ENCODE measurements around the gene CDH6.

CDH6 gene

DNA sequence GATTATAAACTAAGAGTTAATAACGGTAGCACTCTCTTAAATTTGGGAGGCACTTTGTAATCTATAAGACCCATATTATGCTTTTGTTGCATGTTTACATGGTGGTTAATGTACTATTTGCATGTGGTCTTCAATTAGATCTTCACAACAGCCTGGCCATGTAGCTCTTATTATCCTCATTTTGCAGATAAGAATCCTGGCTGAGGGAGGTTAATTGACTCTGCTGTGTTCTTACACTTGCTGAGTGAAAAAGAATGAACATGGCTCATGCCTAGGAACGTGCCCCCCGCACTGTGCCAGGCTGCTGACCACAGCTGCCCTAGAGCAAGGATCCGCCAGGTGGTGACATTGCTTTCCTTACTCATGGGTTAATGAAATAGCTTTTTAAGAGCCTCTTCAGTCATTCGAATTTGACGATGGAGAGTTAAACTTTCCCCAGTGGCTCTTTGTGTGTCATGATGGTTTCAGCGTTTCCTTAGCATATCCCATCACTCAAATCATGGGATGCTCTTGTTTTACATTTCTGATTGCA lies 97.9 kb downstream of the CDH6 start:
- Histone ChIP-seq H3K4me3 (no peak overlapping the region), H3K36me3 (ENCODE audit: insufficient read depth, low read length) (no peaks in the 10 kb centered on the region), H3K27ac (no peak overlapping the region), H3K9me3 (ENCODE audit: low read depth, low read length) (no peaks in the 10 kb centered on the region), H3K9ac (ENCODE audit: insufficient read length) (no peak overlapping the region)
- DNase-seq (ENCODE audit: low read depth, low spot score): no peak
- TF ChIP-seq FOXP2 (optimal IDR thresholded peaks at IDR 0.05; ENCODE audit: control extremely low read depth, extremely low read length, insufficient read depth) (no peak), EZH2 (IDR thresholded peaks at IDR 0.05) (no peak), POLR2AphosphoS5 (IDR thresholded peaks at IDR 0.05; ENCODE audit: borderline replicate concordance, low read depth, low read length) (no peak)

DNA sequence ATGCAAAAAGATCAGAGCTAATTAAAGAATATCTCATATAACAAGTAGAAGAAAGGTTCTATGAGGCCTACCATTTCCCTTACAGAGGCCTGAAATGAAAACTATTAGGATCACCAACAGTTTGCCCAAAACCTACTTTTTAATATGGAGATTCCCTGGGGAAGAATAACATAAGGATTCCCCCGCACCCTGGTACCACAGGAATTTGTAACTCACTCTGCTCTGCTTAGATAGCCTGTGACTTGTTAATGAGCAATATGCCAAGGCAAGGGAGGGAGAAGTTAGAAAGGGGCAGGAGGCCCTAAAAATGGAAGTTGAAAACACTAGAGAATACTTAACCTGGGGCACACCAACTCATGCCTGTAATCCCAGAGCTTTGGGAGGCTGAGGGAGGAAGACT lies 107.0 kb downstream of the CDH6 start:
- no peak for DNase-seq (ENCODE audit: low read depth, low spot score)
- Histone ChIP-seq H3K36me3 (ENCODE audit: insufficient read depth, low read length) (no peaks in the 10 kb centered on the region), H3K27ac (0 out of 2 replicates have a peak overlapping the region, but pooled peaks have one; percentile 3), H3K9me3 (ENCODE audit: low read depth, low read length) (no peaks in the 10 kb centered on the region), H3K9ac (ENCODE audit: insufficient read length) (no peak overlapping the region), H3K4me3 (no peak overlapping the region)
- TF ChIP-seq POLR2AphosphoS5 (IDR thresholded peaks at IDR 0.05; ENCODE audit: borderline replicate concordance, low read depth, low read length): no peak

DNA sequence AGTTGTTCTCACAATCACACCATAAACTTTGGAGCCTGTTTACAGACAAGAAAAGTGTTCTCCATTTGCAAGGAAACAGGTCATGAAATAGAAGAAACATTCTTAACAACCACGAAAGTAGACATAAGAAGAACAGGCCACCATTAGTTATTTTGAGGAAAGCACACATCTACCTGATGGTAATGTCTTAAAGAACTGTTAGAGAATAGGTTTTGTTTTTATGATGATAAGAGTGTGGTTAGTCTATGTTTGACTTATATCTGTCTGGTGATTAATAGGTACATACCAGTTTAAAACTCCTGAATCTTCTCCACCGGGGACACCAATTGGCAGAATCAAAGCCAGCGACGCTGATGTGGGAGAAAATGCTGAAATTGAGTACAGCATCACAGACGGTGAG lies 108.3 kb downstream of the CDH6 start:
- no peak overlapping the region for H3K4me3 ChIP-seq
- TF ChIP-seq EZH2 (IDR thresholded peaks at IDR 0.05) (no peak), FOXP2 (optimal IDR thresholded peaks at IDR 0.05; ENCODE audit: control extremely low read depth, extremely low read length, insufficient read depth) (no peak), POLR2AphosphoS5 (IDR thresholded peaks at IDR 0.05; ENCODE audit: borderline replicate concordance, low read depth, low read length) (no peak)
- no peak overlapping the region for H3K27ac ChIP-seq
- H3K9me3 ChIP-seq (ENCODE audit: low read depth, low read length): no peaks in the 10 kb centered on the region
- DNase-seq (ENCODE audit: low read depth, low spot score): no peak
- no peak overlapping the region for H3K9ac ChIP-seq (ENCODE audit: insufficient read length)
- no peaks in the 10 kb centered on the region for H3K36me3 ChIP-seq (ENCODE audit: insufficient read depth, low read length)

DNA sequence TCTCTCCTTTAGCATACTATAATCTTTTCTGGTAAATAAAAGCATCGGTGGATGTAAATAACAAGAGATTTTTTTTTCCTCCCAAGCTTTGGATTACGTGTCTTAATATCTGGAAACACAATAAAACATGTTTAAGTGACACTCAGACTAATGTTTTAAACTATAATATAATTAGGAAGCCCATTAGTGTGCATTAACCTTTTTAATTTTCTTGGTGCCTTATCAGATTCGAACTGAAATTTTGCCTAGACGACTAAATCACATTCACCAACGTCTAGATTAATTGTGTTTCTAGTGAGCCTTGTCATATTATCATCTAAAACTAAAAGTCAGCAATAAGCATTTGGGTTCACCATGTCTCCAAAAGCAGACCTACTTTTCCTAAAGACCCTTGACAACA lies 110.2 kb downstream of the CDH6 start:
- Histone ChIP-seq H3K36me3 (ENCODE audit: insufficient read depth, low read length) (no peaks in the 10 kb centered on the region), H3K9me3 (ENCODE audit: low read depth, low read length) (no peaks in the 10 kb centered on the region), H3K9ac (ENCODE audit: insufficient read length) (no peak overlapping the region), H3K4me3 (no peak overlapping the region), H3K27ac (no peak overlapping the region)
- DNase-seq (ENCODE audit: low read depth, low spot score): no peak
- TF ChIP-seq FOXP2 (optimal IDR thresholded peaks at IDR 0.05; ENCODE audit: control extremely low read depth, extremely low read length, insufficient read depth): no peak
- TF ChIP-seq POLR2AphosphoS5 (IDR thresholded peaks at IDR 0.05; ENCODE audit: borderline replicate concordance, low read depth, low read length): no peak
- TF ChIP-seq EZH2 (IDR thresholded peaks at IDR 0.05): no peak

DNA sequence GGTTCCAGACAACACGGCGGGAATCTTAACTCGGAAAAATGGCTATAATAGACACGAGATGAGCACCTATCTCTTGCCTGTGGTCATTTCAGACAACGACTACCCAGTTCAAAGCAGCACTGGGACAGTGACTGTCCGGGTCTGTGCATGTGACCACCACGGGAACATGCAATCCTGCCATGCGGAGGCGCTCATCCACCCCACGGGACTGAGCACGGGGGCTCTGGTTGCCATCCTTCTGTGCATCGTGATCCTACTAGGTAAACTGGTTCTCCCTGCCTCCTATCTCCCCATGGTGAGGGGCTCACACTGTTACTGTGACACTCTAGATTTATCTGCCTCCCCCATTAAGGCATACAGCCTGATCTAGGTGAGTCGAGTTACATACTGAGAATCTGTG lies 124.2 kb downstream of the CDH6 start:
- no peak for DNase-seq (ENCODE audit: low read depth, low spot score)
- TF ChIP-seq EZH2 (IDR thresholded peaks at IDR 0.05) (no peak), POLR2AphosphoS5 (IDR thresholded peaks at IDR 0.05; ENCODE audit: borderline replicate concordance, low read depth, low read length) (no peak), FOXP2 (optimal IDR thresholded peaks at IDR 0.05; ENCODE audit: control extremely low read depth, extremely low read length, insufficient read depth) (no peak)
- H3K9me3 ChIP-seq (ENCODE audit: low read depth, low read length): no peaks in the 10 kb centered on the region
- no peaks in the 10 kb centered on the region for H3K36me3 ChIP-seq (ENCODE audit: insufficient read depth, low read length)
- no peak overlapping the region for H3K27ac ChIP-seq
- no peak overlapping the region for H3K9ac ChIP-seq (ENCODE audit: insufficient read length)
- H3K4me3 ChIP-seq: no peak overlapping the region

DNA sequence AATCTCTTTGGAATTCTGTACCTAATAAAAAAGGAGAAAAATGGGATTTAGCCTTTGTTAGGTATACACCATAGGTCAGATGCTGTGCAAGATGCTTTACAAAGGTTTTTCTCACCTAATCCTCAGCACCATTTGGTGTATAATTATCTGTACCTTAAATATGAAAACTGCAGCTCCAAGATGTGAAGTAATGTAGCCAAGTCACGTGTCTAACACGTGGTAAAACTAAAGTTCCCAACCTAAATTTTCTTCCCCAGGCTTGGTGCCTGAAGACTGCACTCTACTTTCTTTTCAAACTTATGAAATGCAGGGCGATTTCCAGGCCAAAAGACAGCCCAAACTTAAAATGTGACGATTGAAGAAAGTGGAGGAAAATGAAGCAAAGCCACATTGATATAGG lies 125.8 kb downstream of the CDH6 start:
- Histone ChIP-seq H3K27ac (no peak overlapping the region), H3K9ac (ENCODE audit: insufficient read length) (no peak overlapping the region), H3K36me3 (ENCODE audit: insufficient read depth, low read length) (no peaks in the 10 kb centered on the region), H3K4me3 (no peak overlapping the region), H3K9me3 (ENCODE audit: low read depth, low read length) (no peaks in the 10 kb centered on the region)
- DNase-seq (ENCODE audit: low read depth, low spot score): no peak
- no peak for TF ChIP-seq POLR2AphosphoS5 (IDR thresholded peaks at IDR 0.05; ENCODE audit: borderline replicate concordance, low read depth, low read length)
- no peak for TF ChIP-seq EZH2 (IDR thresholded peaks at IDR 0.05)
- TF ChIP-seq FOXP2 (optimal IDR thresholded peaks at IDR 0.05; ENCODE audit: control extremely low read depth, extremely low read length, insufficient read depth): no peak

DNA sequence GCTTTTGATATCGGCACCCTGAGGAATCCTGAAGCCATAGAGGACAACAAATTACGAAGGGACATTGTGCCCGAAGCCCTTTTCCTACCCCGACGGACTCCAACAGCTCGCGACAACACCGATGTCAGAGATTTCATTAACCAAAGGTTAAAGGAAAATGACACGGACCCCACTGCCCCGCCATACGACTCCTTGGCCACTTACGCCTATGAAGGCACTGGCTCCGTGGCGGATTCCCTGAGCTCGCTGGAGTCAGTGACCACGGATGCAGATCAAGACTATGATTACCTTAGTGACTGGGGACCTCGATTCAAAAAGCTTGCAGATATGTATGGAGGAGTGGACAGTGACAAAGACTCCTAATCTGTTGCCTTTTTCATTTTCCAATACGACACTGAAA lies 129.5 kb downstream of the CDH6 start:
- TF ChIP-seq EZH2 (IDR thresholded peaks at IDR 0.05) (no peak), FOXP2 (optimal IDR thresholded peaks at IDR 0.05; ENCODE audit: control extremely low read depth, extremely low read length, insufficient read depth) (no peak), POLR2AphosphoS5 (IDR thresholded peaks at IDR 0.05; ENCODE audit: borderline replicate concordance, low read depth, low read length) (no peak)
- H3K9ac ChIP-seq (ENCODE audit: insufficient read length): no peak overlapping the region
- no peak for DNase-seq (ENCODE audit: low read depth, low spot score)
- H3K4me3 ChIP-seq: no peak overlapping the region
- no peaks in the 10 kb centered on the region for H3K9me3 ChIP-seq (ENCODE audit: low read depth, low read length)
- H3K27ac ChIP-seq: no peak overlapping the region
- H3K36me3 ChIP-seq (ENCODE audit: insufficient read depth, low read length): no peaks in the 10 kb centered on the region

DNA sequence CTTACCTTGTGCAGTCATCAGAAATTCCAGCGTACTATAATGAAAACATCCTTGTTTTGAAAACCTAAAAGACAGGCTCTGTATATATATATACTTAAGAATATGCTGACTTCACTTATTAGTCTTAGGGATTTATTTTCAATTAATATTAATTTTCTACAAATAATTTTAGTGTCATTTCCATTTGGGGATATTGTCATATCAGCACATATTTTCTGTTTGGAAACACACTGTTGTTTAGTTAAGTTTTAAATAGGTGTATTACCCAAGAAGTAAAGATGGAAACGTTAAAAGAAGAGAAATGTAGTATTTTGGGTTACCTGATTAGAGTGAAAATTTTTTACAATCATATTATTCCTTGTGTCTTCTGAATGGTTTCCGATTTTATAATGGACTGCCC lies 131.4 kb downstream of the CDH6 start:
- no peak for DNase-seq (ENCODE audit: low read depth, low spot score)
- no peak overlapping the region for H3K27ac ChIP-seq
- no peak overlapping the region for H3K9ac ChIP-seq (ENCODE audit: insufficient read length)
- no peaks in the 10 kb centered on the region for H3K9me3 ChIP-seq (ENCODE audit: low read depth, low read length)
- no peak overlapping the region for H3K4me3 ChIP-seq
- no peak for TF ChIP-seq FOXP2 (optimal IDR thresholded peaks at IDR 0.05; ENCODE audit: control extremely low read depth, extremely low read length, insufficient read depth)
- TF ChIP-seq POLR2AphosphoS5 (IDR thresholded peaks at IDR 0.05; ENCODE audit: borderline replicate concordance, low read depth, low read length): no peak
- TF ChIP-seq EZH2 (IDR thresholded peaks at IDR 0.05): no peak
- H3K36me3 ChIP-seq (ENCODE audit: insufficient read depth, low read length): no peaks in the 10 kb centered on the region

DNA sequence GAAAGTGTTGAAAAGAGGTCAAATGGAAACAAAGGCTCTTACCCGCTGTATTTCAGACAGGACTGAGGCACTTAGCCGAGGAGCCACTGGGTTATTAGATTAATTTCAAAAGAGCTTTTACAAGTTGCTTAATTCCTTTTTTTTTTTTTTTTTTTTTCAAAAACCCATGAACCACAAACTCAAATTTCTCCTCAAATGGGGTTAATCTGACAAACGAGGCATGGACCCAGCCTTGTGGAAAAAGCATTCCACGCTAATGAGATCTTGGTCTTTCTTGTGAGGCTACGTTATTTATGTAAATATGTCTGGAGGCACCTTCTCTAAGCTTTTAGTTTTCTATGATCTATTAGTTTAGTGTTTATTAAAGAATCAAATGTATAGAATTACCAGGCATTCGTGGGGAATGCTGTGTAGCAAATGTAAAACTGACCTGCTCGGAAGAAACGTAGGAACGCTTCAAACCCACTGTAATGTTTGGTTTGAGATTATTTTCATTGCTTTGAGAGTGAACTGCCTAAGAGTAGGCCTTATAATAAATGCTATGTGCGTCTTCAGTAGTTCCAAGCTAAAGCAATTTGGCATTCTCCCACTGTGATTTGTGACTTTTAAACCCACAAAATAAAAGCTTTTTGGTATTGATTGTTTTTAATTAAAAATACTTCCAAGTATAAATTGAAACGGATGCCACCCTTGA lies 134.7 kb downstream of the CDH6 start:
- TF ChIP-seq FOXP2 (optimal IDR thresholded peaks at IDR 0.05; ENCODE audit: control extremely low read depth, extremely low read length, insufficient read depth): no peak
- TF ChIP-seq POLR2AphosphoS5 (IDR thresholded peaks at IDR 0.05; ENCODE audit: borderline replicate concordance, low read depth, low read length): no peak
- no peak for TF ChIP-seq EZH2 (IDR thresholded peaks at IDR 0.05)
- Histone ChIP-seq H3K36me3 (ENCODE audit: insufficient read depth, low read length) (no peaks in the 10 kb centered on the region), H3K9me3 (ENCODE audit: low read depth, low read length) (no peaks in the 10 kb centered on the region), H3K27ac (peak overlapping the region; percentile 84), H3K4me3 (peak overlapping the region; percentile 59), H3K9ac (ENCODE audit: insufficient read length) (peak overlapping the region; percentile 48)
- DNase-seq (ENCODE audit: low read depth, low spot score): peak; percentile 22

Data from SK-N-MC (cell line).